GM23338 (cell line): Measurements from ENCODE around the gene SPIRE1. TPM values are rescaled to one million over a fixed set of nuclear protein-coding genes. Genes with fewer than 3 reads are reported as not detected.

Experiments used
- ATAC-seq: fragments of 200-7000 bp; cut with Tn5 transposase; 3 replicates; pipeline ENCODE4 v1.9.1; 2020
- DNase-seq: peaks from one replicate; pipeline ENCODE4 v3.0.0-alpha.2; 2015; ENCODE audit warnings: low spot score
- H2AFZ ChIP-seq: fragments of 200-600 bp; sonication (generic); 2 replicates; pipeline ENCODE4 v1.8.0; 2016; ENCODE audit warnings: antibody characterized with exemption, mild to moderate bottlenecking, moderate library complexity
- H3F3A ChIP-seq: fragments of 200-600 bp; sonication (generic); replicated peaks from 2 replicates; pipeline ENCODE4 v1.8.0; 2017; ENCODE audit warnings: antibody characterized with exemption, mixed run types, low read depth
- H3K27ac ChIP-seq: fragments of 200-600 bp; sonication (generic); 2 replicates; pipeline ENCODE4 v1.6.1; 2016; ENCODE audit warnings: low read depth
- H3K27me3 ChIP-seq: fragments of 200-600 bp; sonication (generic); 2 replicates; pipeline ENCODE4 v1.8.0; 2016; ENCODE audit warnings: mild to moderate bottlenecking, mixed run types, moderate library complexity; ENCODE audit not compliant: insufficient read depth
- H3K36me3 ChIP-seq: fragments of 200-600 bp; sonication (generic); 2 replicates; pipeline ENCODE4 v1.8.0; 2016; ENCODE audit warnings: mild to moderate bottlenecking; ENCODE audit not compliant: insufficient read depth
- H3K4me1 ChIP-seq: fragments of 200-600 bp; sonication (generic); 2 replicates; pipeline ENCODE4 v1.8.0; 2016; ENCODE audit warnings: mild to moderate bottlenecking, moderate library complexity; ENCODE audit not compliant: insufficient read depth
- H3K4me2 ChIP-seq: fragments of 200-600 bp; sonication (generic); 2 replicates; pipeline ENCODE4 v1.7.1; 2017; ENCODE audit warnings: mixed run types
- H3K4me3 ChIP-seq: fragments of 200-600 bp; sonication (generic); 2 replicates; pipeline ENCODE4 v1.6.1; 2016; ENCODE audit warnings: mixed run types
- H3K79me2 ChIP-seq: fragments of 200-600 bp; sonication (generic); replicated peaks from 2 replicates; pipeline ENCODE4 v1.8.0; 2017; ENCODE audit warnings: mild to moderate bottlenecking; ENCODE audit not compliant: insufficient read depth
- H3K9me2 ChIP-seq: fragments of 200-600 bp; sonication (generic); 2 replicates; pipeline ENCODE4 v1.8.0; 2017; ENCODE audit not compliant: insufficient read depth
- H4K20me1 ChIP-seq: fragments of 200-600 bp; sonication (generic); replicated peaks from 2 replicates; pipeline ENCODE4 v1.8.0; 2017; ENCODE audit warnings: mild to moderate bottlenecking; ENCODE audit not compliant: insufficient read depth
- H3K27ac Mint-ChIP-seq: 2 replicates; pipeline ENCODE4 v1.8.0; 2020; ENCODE audit warnings: inconsistent platforms, mild to moderate bottlenecking, moderate library complexity, mixed read lengths
- H3K27me3 Mint-ChIP-seq: 3 replicates; pipeline ENCODE4 v1.8.0; 2022; ENCODE audit warnings: low read depth, mild to moderate bottlenecking, moderate library complexity, mixed read lengths, inconsistent platforms; ENCODE audit not compliant: insufficient read depth, poor library complexity
- H3K36me3 Mint-ChIP-seq: 3 replicates; pipeline ENCODE4 v1.8.0; 2021; ENCODE audit warnings: low read depth, mild to moderate bottlenecking, inconsistent platforms, moderate library complexity, mixed read lengths
- H3K4me1 Mint-ChIP-seq: 3 replicates; pipeline ENCODE4 v1.8.0; 2020; ENCODE audit warnings: mild to moderate bottlenecking, inconsistent platforms, mixed read lengths
- H3K4me3 Mint-ChIP-seq: 3 replicates; pipeline ENCODE4 v1.8.0; 2021; ENCODE audit warnings: moderate library complexity, mild to moderate bottlenecking, inconsistent platforms, mixed read lengths
- H3K9me3 Mint-ChIP-seq: 3 replicates; pipeline ENCODE4 v1.8.0; 2020; ENCODE audit warnings: moderate library complexity, mild to moderate bottlenecking, inconsistent platforms, mixed read lengths
- CTCF ChIP-seq, 2 experiments: fragments of 200-600 bp in 1 of 2; sonication (generic) in 1 of 2; conservative IDR thresholded peaks; 2 replicates each; pipeline versions ENCODE4 v1.5.1 to v1.6.1; 2016 to 2017; ENCODE audit warnings: antibody characterized with exemption in 2 of 2, low read depth in 2 of 2, mild to moderate bottlenecking in 2 of 2, moderate library complexity in 1 of 2
- EZH2 ChIP-seq: fragments of 200-600 bp; sonication (generic); IDR thresholded peaks from one replicate; pipeline ENCODE4 v1.8.0; 2017; ENCODE audit warnings: antibody characterized with exemption, mild to moderate bottlenecking, low read depth; ENCODE audit not compliant: unreplicated experiment
- EZH2phosphoT487 ChIP-seq: fragments of 200-600 bp; sonication (generic); IDR thresholded peaks from one replicate; pipeline ENCODE4 v1.8.1; 2018; ENCODE audit warnings: antibody characterized with exemption; ENCODE audit not compliant: unreplicated experiment
- STAT1 ChIP-seq: IDR thresholded peaks from one replicate; pipeline ENCODE4 v1.6.1; 2016; ENCODE audit warnings: antibody characterized with exemption; ENCODE audit not compliant: unreplicated experiment
- ZNF114 ChIP-seq: fragments of 250-450 bp; sonication (Bioruptor Pico); IDR thresholded peaks from 2 replicates; pipeline ENCODE4 v1.5.0; 2020; ENCODE audit warnings: mild to moderate bottlenecking, moderate library complexity
- ZNF331 ChIP-seq: fragments of 250-450 bp; sonication (Bioruptor Pico); IDR thresholded peaks from 2 replicates; pipeline ENCODE4 v1.5.0; 2020; ENCODE audit warnings: low read depth, mild to moderate bottlenecking, moderate library complexity
- polyA plus RNA-seq: library from polyadenylated mRNA; unstranded; fragments of >200 nt; fragmentation: Nextera tagmentation; extraction: Ambion mirVana; gene quantifications from 2 replicates; pipeline ENCODE4 v1.2.1, GENCODE V29; 2016
- total RNA-seq: library from RNA; depleted of rRNA; stranded (reverse); fragments of >200 nt; shearing (Covaris generic); gene quantifications from 2 replicates; pipeline ENCODE4 v1.2.3, GENCODE V29; 2014
- TF ChIP-seq, protein P1 (sequence below): fragments of 250-450 bp; sonication (Bioruptor Pico); IDR thresholded peaks from 2 replicates; pipeline ENCODE4 v1.5.0; 2020; ENCODE audit warnings: mild to moderate bottlenecking, moderate library complexity

SPIRE1 gene
- total and polyA plus RNA-seq, 2 experiments from 2014 or later = 2.9 to 15.5 TPM

GRCh38 chr18:12449051-12449785, 208.7 kb downstream of the SPIRE1 start:
- no peaks in the 10 kb centered on the region for H4K20me1 ChIP-seq
- no peaks in the 10 kb centered on the region for H3K4me1 ChIP-seq
- Mint-ChIP-seq H3K36me3 (peaks cover 12% of the 10 kb centered on the region; the same call in 2 of the 3 replicates), H3K4me1 (no peaks in the 10 kb centered on the region), H3K4me3 (no peak overlapping the region), H3K9me3 (0 out of 3 replicates have a peak, but pooled peaks cover 4% of the 10 kb centered on the region), H3K27me3 (peaks cover 2% of the 10 kb centered on the region), H3K27ac (no peak overlapping the region; the same call in 1 of the 2 replicates)
- DNase-seq (no peak), ATAC-seq (no peak)
- H3K27me3 ChIP-seq = no peaks in the 10 kb centered on the region
- H3K27ac ChIP-seq = no peak overlapping the region
- no peaks in the 10 kb centered on the region for H3K36me3 ChIP-seq
- H3K9me2 ChIP-seq = no peaks in the 10 kb centered on the region
- no peak overlapping the region for H2AFZ ChIP-seq
- H3K4me2 ChIP-seq = no peak overlapping the region
- H3F3A ChIP-seq = no peaks in the 10 kb centered on the region
- no peaks in the 10 kb centered on the region for H3K79me2 ChIP-seq
- TF ChIP-seq STAT1 = no peak
- no peak for TF ChIP-seq CTCF (conservative IDR thresholded peaks at IDR 0.05; ENCODE audit: low read depth in 2 of 2)
- TF ChIP-seq, protein P1, sequence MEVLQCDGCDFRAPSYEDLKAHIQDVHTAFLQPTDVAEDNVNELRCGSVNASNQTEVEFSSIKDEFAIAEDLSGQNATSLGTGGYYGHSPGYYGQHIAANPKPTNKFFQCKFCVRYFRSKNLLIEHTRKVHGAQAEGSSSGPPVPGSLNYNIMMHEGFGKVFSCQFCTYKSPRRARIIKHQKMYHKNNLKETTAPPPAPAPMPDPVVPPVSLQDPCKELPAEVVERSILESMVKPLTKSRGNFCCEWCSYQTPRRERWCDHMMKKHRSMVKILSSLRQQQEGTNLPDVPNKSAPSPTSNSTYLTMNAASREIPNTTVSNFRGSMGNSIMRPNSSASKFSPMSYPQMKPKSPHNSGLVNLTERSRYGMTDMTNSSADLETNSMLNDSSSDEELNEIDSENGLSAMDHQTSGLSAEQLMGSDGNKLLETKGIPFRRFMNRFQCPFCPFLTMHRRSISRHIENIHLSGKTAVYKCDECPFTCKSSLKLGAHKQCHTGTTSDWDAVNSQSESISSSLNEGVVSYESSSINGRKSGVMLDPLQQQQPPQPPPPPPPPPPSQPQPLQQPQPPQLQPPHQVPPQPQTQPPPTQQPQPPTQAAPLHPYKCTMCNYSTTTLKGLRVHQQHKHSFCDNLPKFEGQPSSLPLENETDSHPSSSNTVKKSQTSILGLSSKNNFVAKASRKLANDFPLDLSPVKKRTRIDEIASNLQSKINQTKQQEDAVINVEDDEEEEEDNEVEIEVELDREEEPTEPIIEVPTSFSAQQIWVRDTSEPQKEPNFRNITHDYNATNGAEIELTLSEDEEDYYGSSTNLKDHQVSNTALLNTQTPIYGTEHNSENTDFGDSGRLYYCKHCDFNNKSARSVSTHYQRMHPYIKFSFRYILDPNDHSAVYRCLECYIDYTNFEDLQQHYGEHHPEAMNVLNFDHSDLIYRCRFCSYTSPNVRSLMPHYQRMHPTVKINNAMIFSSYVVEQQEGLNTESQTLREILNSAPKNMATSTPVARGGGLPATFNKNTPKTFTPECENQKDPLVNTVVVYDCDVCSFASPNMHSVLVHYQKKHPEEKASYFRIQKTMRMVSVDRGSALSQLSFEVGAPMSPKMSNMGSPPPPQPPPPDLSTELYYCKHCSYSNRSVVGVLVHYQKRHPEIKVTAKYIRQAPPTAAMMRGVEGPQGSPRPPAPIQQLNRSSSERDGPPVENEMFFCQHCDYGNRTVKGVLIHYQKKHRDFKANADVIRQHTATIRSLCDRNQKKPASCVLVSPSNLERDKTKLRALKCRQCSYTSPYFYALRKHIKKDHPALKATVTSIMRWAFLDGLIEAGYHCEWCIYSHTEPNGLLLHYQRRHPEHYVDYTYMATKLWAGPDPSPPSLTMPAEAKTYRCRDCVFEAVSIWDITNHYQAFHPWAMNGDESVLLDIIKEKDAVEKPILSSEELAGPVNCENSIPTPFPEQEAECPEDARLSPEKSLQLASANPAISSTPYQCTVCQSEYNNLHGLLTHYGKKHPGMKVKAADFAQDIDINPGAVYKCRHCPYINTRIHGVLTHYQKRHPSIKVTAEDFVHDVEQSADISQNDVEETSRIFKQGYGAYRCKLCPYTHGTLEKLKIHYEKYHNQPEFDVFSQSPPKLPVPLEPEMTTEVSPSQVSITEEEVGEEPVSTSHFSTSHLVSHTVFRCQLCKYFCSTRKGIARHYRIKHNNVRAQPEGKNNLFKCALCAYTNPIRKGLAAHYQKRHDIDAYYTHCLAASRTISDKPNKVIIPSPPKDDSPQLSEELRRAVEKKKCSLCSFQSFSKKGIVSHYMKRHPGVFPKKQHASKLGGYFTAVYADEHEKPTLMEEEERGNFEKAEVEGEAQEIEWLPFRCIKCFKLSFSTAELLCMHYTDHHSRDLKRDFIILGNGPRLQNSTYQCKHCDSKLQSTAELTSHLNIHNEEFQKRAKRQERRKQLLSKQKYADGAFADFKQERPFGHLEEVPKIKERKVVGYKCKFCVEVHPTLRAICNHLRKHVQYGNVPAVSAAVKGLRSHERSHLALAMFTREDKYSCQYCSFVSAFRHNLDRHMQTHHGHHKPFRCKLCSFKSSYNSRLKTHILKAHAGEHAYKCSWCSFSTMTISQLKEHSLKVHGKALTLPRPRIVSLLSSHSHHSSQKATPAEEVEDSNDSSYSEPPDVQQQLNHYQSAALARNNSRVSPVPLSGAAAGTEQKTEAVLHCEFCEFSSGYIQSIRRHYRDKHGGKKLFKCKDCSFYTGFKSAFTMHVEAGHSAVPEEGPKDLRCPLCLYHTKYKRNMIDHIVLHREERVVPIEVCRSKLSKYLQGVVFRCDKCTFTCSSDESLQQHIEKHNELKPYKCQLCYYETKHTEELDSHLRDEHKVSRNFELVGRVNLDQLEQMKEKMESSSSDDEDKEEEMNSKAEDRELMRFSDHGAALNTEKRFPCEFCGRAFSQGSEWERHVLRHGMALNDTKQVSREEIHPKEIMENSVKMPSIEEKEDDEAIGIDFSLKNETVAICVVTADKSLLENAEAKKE = no peak
- no peak for TF ChIP-seq ZNF331 (CRISPR knock-in tag)
- TF ChIP-seq EZH2 = no peak
- TF ChIP-seq EZH2phosphoT487 = no peak
- TF ChIP-seq ZNF114 (CRISPR knock-in tag) = no peak
- no peak overlapping the region for H3K4me3 ChIP-seq
